ENCODE measurements around the gene RUBCN. TPM values are rescaled to one million over a fixed set of nuclear protein-coding genes. Genes with fewer than 3 reads are reported as not detected.
"Not testable (repeated sequence)": the region's sequence is repeated elsewhere in the genome, so short reads cannot be mapped to it uniquely, and the experiment has no call there.

RUBCN gene
- total RNA-seq, 2 experiments from 2014 or later = 45.1 to 56.7 TPM

DNA sequence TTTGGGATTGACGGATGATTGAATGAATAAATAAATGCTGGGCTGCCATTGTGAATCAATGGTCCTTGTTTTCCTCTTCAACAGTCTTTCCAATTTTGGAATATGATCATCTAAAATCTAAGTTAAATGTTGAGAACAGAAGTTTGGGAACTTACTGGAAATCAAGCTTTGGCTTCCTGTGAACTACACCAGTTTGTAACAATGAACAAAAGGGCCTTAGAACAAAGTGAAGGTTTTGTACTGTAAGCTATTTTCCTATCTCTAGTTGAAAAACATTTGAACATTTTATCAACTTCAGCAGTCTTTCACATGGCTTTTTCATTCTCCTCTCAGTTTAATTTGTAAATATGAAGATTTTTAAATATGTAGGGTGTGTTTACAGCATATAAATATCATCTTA lies 66.3 kb downstream of the RUBCN start:
- Histone ChIP-seq H3K4me2 (ENCODE audit: low read length) (no peak overlapping the region), H3K79me2 (ENCODE audit: insufficient read depth, low read depth, low read length) (no peaks in the 10 kb centered on the region), H3K9me3 (ENCODE audit: low read length) (no peaks in the 10 kb centered on the region), H3K4me1 (ENCODE audit: insufficient read depth, low read length, poor library complexity, severe bottlenecking) (peaks cover 22% of the 10 kb centered on the region), H3K4me3 (ENCODE audit: low read depth, low read length, poor library complexity, severe bottlenecking) (no peak overlapping the region), H3K9me2 (ENCODE audit: insufficient read depth, low read length) (no peaks in the 10 kb centered on the region), H3K36me3 (ENCODE audit: insufficient read depth, low read length) (peaks cover 38% of the 10 kb centered on the region), H2AFZ (ENCODE audit: low read length) (no peak overlapping the region), H4K20me1 (ENCODE audit: insufficient read depth, low read length) (no peaks in the 10 kb centered on the region), H3K27ac (ENCODE audit: low read depth, low read length, poor library complexity, severe bottlenecking) (no peak overlapping the region)
- ChIA-PET POLR2A (interaction anchor here (0.6 to 0.9 kb wide), 3 partner anchors 15 to 35 kb away, joined by 3 to 5 read pairs (median 3); no protein-coding TSS in a partner anchor), CTCF (ENCODE audit: unreplicated experiment) (no interaction called here)
- DNase-seq (ENCODE audit: low spot score) = no peak
- intact Hi-C loops (cut with micrococcal nuclease; ENCODE audit: unreplicated experiment) = no loop called here
- no TSS peak for BruUV-seq (replicated peaks)
- TF ChIP-seq, protein P1, sequence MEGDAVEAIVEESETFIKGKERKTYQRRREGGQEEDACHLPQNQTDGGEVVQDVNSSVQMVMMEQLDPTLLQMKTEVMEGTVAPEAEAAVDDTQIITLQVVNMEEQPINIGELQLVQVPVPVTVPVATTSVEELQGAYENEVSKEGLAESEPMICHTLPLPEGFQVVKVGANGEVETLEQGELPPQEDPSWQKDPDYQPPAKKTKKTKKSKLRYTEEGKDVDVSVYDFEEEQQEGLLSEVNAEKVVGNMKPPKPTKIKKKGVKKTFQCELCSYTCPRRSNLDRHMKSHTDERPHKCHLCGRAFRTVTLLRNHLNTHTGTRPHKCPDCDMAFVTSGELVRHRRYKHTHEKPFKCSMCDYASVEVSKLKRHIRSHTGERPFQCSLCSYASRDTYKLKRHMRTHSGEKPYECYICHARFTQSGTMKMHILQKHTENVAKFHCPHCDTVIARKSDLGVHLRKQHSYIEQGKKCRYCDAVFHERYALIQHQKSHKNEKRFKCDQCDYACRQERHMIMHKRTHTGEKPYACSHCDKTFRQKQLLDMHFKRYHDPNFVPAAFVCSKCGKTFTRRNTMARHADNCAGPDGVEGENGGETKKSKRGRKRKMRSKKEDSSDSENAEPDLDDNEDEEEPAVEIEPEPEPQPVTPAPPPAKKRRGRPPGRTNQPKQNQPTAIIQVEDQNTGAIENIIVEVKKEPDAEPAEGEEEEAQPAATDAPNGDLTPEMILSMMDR (conservative IDR thresholded peaks at IDR 0.05; ENCODE audit: low read length) = no peak
- no peak for TF ChIP-seq EZH2phosphoT487 (IDR thresholded peaks at IDR 0.05; ENCODE audit: borderline replicate concordance, low read depth, low read length)

DNA sequence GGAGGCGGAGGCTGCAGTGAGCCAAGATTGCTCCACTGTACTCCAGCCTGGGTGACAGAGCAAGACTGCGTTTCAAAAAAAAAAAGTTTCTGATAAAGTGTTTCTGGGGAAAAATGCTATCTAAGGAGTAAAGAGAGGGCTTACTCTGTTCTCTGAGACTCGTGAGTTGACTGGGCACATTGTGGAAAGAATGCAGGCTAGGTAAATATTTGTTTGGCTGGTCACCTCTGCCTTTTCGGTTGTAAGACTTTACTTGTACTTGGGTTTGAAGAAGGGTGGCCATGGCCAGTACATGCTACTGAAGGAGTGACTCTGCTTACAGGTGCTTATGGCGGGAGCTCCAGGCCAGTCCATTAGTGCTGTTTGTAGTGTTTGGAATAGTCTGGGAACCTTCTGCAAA lies 68.7 kb downstream of the RUBCN start:
- Histone ChIP-seq H4K20me1 (ENCODE audit: insufficient read depth, low read length) (no peaks in the 10 kb centered on the region), H3K79me2 (ENCODE audit: insufficient read depth, low read depth, low read length) (no peaks in the 10 kb centered on the region), H3K4me3 (ENCODE audit: low read depth, low read length, poor library complexity, severe bottlenecking) (no peak overlapping the region), H3K9me3 (ENCODE audit: low read length) (no peaks in the 10 kb centered on the region), H2AFZ (ENCODE audit: low read length) (no peak overlapping the region), H3K4me2 (ENCODE audit: low read length) (no peak overlapping the region), H3K27ac (ENCODE audit: low read depth, low read length, poor library complexity, severe bottlenecking) (no peak overlapping the region), H3K9me2 (ENCODE audit: insufficient read depth, low read length) (no peaks in the 10 kb centered on the region), H3K4me1 (ENCODE audit: insufficient read depth, low read length, poor library complexity, severe bottlenecking) (peaks cover 8% of the 10 kb centered on the region), H3K36me3 (ENCODE audit: insufficient read depth, low read length) (peaks cover 16% of the 10 kb centered on the region)
- POLR2A ChIA-PET = no interaction called here
- TF ChIP-seq EZH2phosphoT487 (IDR thresholded peaks at IDR 0.05; ENCODE audit: borderline replicate concordance, low read depth, low read length) = no peak
- TF ChIP-seq, protein P1 (conservative IDR thresholded peaks at IDR 0.05; ENCODE audit: low read length) = no peak
- no TSS peak for BruUV-seq (replicated peaks)
- intact Hi-C loops (cut with micrococcal nuclease; ENCODE audit: unreplicated experiment) = loop anchor here (2.0 kb wide), 1 partner anchor 69 kb away; no protein-coding TSS in a partner anchor
- CTCF ChIA-PET (ENCODE audit: unreplicated experiment) = no interaction called here
- no peak for DNase-seq (ENCODE audit: low spot score)

- H3K9me2 ChIP-seq (ENCODE audit: insufficient read depth, low read length); intact Hi-C loops (cut with micrococcal nuclease; ENCODE audit: unreplicated experiment); H3K4me1 ChIP-seq (ENCODE audit: insufficient read depth, low read length, poor library complexity, severe bottlenecking); H4K20me1 ChIP-seq (ENCODE audit: insufficient read depth, low read length); H3K4me3 ChIP-seq (ENCODE audit: low read depth, low read length, poor library complexity, severe bottlenecking); CTCF ChIA-PET (ENCODE audit: unreplicated experiment); H3K4me2 ChIP-seq (ENCODE audit: low read length); BruUV-seq (replicated peaks); POLR2A ChIA-PET; H2AFZ ChIP-seq (ENCODE audit: low read length); H3K79me2 ChIP-seq (ENCODE audit: insufficient read depth, low read depth, low read length); H3K36me3 ChIP-seq (ENCODE audit: insufficient read depth, low read length); H3K27ac ChIP-seq (ENCODE audit: low read depth, low read length, poor library complexity, severe bottlenecking); H3K9me3 ChIP-seq (ENCODE audit: low read length); DNase-seq (ENCODE audit: low spot score): not testable (repeated sequence)
Observed at GRCh38 chr3:197667293-197667692, 69.4 kb downstream of the RUBCN start.

- H3K36me3 ChIP-seq (ENCODE audit: insufficient read depth, low read length); BruUV-seq (replicated peaks); H3K27ac ChIP-seq (ENCODE audit: low read depth, low read length, poor library complexity, severe bottlenecking); H3K4me1 ChIP-seq (ENCODE audit: insufficient read depth, low read length, poor library complexity, severe bottlenecking); H3K9me3 ChIP-seq (ENCODE audit: low read length); H2AFZ ChIP-seq (ENCODE audit: low read length); DNase-seq (ENCODE audit: low spot score); H3K4me3 ChIP-seq (ENCODE audit: low read depth, low read length, poor library complexity, severe bottlenecking); H4K20me1 ChIP-seq (ENCODE audit: insufficient read depth, low read length); H3K9me2 ChIP-seq (ENCODE audit: insufficient read depth, low read length); POLR2A ChIA-PET; intact Hi-C loops (cut with micrococcal nuclease; ENCODE audit: unreplicated experiment); H3K79me2 ChIP-seq (ENCODE audit: insufficient read depth, low read depth, low read length); CTCF ChIA-PET (ENCODE audit: unreplicated experiment): not testable (repeated sequence)
- H3K4me2 ChIP-seq (ENCODE audit: low read length) = peak overlapping the region; percentile 39; the same call in 1 of the 2 replicates
Observed at GRCh38 chr3:197666221-197666842, 70.4 kb downstream of the RUBCN start.

DNA sequence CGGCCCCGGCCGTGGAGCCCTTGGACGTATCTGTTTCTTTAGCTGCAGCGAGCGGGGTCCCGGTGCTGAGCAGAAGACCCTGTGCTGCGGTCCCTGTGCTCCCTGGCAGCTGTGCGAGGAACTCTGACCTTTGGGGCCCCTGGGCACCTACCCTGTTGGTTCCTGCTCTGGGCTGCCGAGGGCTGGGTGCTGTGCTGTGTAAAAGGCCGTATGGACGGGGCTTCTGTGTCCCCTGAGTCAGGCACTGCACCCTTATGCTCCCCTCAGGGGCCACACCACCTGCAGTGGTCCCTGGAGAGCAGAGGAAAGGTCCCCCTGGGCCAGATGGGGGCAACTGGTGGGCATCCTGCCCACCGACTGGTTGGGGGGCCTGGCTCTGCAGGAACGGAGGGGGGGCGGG lies 71.2 kb downstream of the RUBCN start:
- H3K79me2 ChIP-seq (ENCODE audit: insufficient read depth, low read depth, low read length); intact Hi-C loops (cut with micrococcal nuclease; ENCODE audit: unreplicated experiment); H2AFZ ChIP-seq (ENCODE audit: low read length); H4K20me1 ChIP-seq (ENCODE audit: insufficient read depth, low read length); H3K27ac ChIP-seq (ENCODE audit: low read depth, low read length, poor library complexity, severe bottlenecking); DNase-seq (ENCODE audit: low spot score); H3K9me3 ChIP-seq (ENCODE audit: low read length); H3K9me2 ChIP-seq (ENCODE audit: insufficient read depth, low read length); H3K4me2 ChIP-seq (ENCODE audit: low read length); H3K36me3 ChIP-seq (ENCODE audit: insufficient read depth, low read length); CTCF ChIA-PET (ENCODE audit: unreplicated experiment); POLR2A ChIA-PET; BruUV-seq (replicated peaks); H3K4me3 ChIP-seq (ENCODE audit: low read depth, low read length, poor library complexity, severe bottlenecking); H3K4me1 ChIP-seq (ENCODE audit: insufficient read depth, low read length, poor library complexity, severe bottlenecking): not testable (repeated sequence)
